ENCODE results near the gene ALDH3B2. TPM values are rescaled to one million over a fixed set of nuclear protein-coding genes. Genes with fewer than 3 reads are reported as not detected.
"Not testable (repeated sequence)": the region's sequence is repeated elsewhere in the genome, so short reads cannot be mapped to it uniquely, and the experiment has no call there.

ALDH3B2 gene
- total and polyA plus RNA-seq, 2 experiments from 2014 or later = 1.6 to 2.5 TPM

GRCh38 chr11:67623795-67624194, 50.6 kb downstream of the ALDH3B2 start:
- not testable (repeated sequence) for H3K4me2 ChIP-seq; H2AFZ ChIP-seq; H3K4me1 ChIP-seq (ENCODE audit: insufficient read depth); H3K27me3 ChIP-seq; H3K9me2 ChIP-seq (replicated peaks; ENCODE audit: insufficient read depth); H3K4me3 ChIP-seq; H4K20me1 ChIP-seq (ENCODE audit: insufficient read depth, poor library complexity, severe bottlenecking); H3K36me3 ChIP-seq (replicated peaks; ENCODE audit: insufficient read depth, low read depth); H3K9me3 ChIP-seq (ENCODE audit: low read depth); H3K27ac ChIP-seq; DNase-seq (ENCODE audit: low spot score); H3K79me2 ChIP-seq
- WGBS (ENCODE audit: low lambda C conversion rate, missing lambda C conversion rate) = 94% methylated on average over 1 of the region's 1 CpG

DNA sequence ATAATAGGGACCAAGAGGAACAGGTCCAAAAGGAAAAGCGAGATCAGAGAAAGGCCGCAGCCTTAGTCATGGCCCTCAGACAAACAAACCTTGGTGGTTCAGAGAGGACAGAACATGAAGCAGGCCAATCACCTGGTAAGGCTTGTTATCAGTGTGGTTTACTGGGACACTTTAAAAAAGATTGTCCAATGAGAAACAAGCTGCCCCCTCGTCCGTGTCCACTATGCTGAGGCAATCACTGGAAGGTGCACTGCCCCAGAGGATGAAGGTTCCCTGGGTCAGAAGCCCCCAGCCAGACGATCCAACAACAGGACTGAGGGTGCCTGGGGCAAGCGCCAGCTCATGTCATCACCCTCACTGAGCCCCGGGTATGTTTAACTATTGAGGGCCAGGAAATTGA, 51.5 kb downstream of the ALDH3B2 start:
- WGBS (ENCODE audit: low lambda C conversion rate, missing lambda C conversion rate) = 59% methylated on average over 7 of the region's 7 CpGs
- not testable (repeated sequence) for H3K79me2 ChIP-seq; H2AFZ ChIP-seq; H4K20me1 ChIP-seq (ENCODE audit: insufficient read depth, poor library complexity, severe bottlenecking); H3K4me2 ChIP-seq; H3K9me2 ChIP-seq (replicated peaks; ENCODE audit: insufficient read depth); H3K27ac ChIP-seq; H3K9me3 ChIP-seq (ENCODE audit: low read depth); H3K27me3 ChIP-seq; H3K36me3 ChIP-seq (replicated peaks; ENCODE audit: insufficient read depth, low read depth); H3K4me3 ChIP-seq; DNase-seq (ENCODE audit: low spot score); H3K4me1 ChIP-seq (ENCODE audit: insufficient read depth)

DNA sequence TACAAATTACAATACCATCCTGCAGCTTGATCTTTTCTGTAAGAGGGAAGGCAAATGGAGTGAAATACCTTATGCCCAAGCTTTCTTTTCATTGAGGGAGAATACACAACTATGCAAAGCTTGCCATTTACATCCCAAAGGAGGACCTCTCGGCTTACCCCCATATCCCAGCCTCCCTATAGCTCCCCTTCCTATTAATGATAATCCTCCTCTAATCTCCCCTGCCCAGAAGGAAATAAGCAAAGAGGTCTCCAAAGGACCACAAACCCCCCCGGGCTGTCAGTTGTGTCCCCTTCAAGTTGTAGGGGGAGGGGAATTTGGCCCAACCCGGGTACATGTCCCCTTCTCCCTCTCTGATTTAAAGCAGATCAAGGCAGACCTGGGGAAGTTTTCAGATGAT, 52.5 kb downstream of the ALDH3B2 start:
- H3K36me3 ChIP-seq (replicated peaks; ENCODE audit: insufficient read depth, low read depth); H3K27me3 ChIP-seq; H3K4me3 ChIP-seq; H3K9me2 ChIP-seq (replicated peaks; ENCODE audit: insufficient read depth); H4K20me1 ChIP-seq (ENCODE audit: insufficient read depth, poor library complexity, severe bottlenecking); H3K79me2 ChIP-seq; H3K27ac ChIP-seq; H3K9me3 ChIP-seq (ENCODE audit: low read depth); H3K4me1 ChIP-seq (ENCODE audit: insufficient read depth); H2AFZ ChIP-seq; DNase-seq (ENCODE audit: low spot score): not testable (repeated sequence)
- WGBS (ENCODE audit: low lambda C conversion rate, missing lambda C conversion rate) = 27% methylated on average over 3 of the region's 3 CpGs
- H3K4me2 ChIP-seq = peak overlapping the region; percentile 90

DNA sequence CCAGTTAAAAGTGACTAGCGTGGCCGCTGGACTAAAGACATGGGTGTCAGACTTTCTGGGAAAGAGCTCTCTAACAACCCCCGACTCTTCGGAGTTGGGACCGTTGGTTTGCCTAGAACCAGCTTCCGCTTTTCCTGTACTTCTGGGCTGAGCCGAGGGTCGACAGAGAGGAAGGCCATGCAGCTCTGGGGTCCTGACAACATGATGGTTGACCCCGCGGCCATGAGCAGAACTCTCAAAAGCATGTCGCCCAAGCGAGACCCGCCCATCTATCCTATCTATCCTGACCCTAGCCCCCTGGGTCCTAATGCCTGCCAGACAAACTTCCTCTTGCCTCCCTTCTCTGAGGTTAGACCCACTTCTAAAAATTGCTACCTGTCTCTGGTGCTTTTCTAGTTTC, 53.8 kb downstream of the ALDH3B2 start:
- Histone ChIP-seq H3K4me2 (peak overlapping the region; percentile 90), H2AFZ (peak overlapping the region; percentile 69), H3K4me3 (peak overlapping the region; percentile 64), H3K27ac (peak overlapping the region; percentile 53)
- 2% methylated on average over 13 of the region's 13 CpGs for WGBS (ENCODE audit: low lambda C conversion rate, missing lambda C conversion rate)
- H3K36me3 ChIP-seq (replicated peaks; ENCODE audit: insufficient read depth, low read depth); H3K9me3 ChIP-seq (ENCODE audit: low read depth); H3K9me2 ChIP-seq (replicated peaks; ENCODE audit: insufficient read depth); H3K27me3 ChIP-seq; H3K4me1 ChIP-seq (ENCODE audit: insufficient read depth); H4K20me1 ChIP-seq (ENCODE audit: insufficient read depth, poor library complexity, severe bottlenecking); H3K79me2 ChIP-seq: not testable (repeated sequence)
- peak; percentile 76 for DNase-seq (ENCODE audit: low spot score)

- Histone ChIP-seq H3K4me3 (peak overlapping the region; percentile 64), H3K27ac (peak overlapping the region; percentile 53), H2AFZ (peak overlapping the region; percentile 69), H3K4me2 (peak overlapping the region; percentile 90)
- H3K36me3 ChIP-seq (replicated peaks; ENCODE audit: insufficient read depth, low read depth); H3K27me3 ChIP-seq; H4K20me1 ChIP-seq (ENCODE audit: insufficient read depth, poor library complexity, severe bottlenecking); H3K9me2 ChIP-seq (replicated peaks; ENCODE audit: insufficient read depth); H3K4me1 ChIP-seq (ENCODE audit: insufficient read depth); H3K9me3 ChIP-seq (ENCODE audit: low read depth); H3K79me2 ChIP-seq: not testable (repeated sequence)
- peak; percentile 12 for DNase-seq (ENCODE audit: low spot score)
- 8% methylated on average over 33 of the region's 33 CpGs for WGBS (ENCODE audit: low lambda C conversion rate, missing lambda C conversion rate)
Measured at GRCh38 chr11:67619683-67620618, 54.5 kb downstream of the ALDH3B2 start.

- H3K36me3 ChIP-seq (replicated peaks; ENCODE audit: insufficient read depth, low read depth); H3K9me2 ChIP-seq (replicated peaks; ENCODE audit: insufficient read depth); H3K9me3 ChIP-seq (ENCODE audit: low read depth); H3K4me1 ChIP-seq (ENCODE audit: insufficient read depth); H3K4me3 ChIP-seq; H3K27ac ChIP-seq; DNase-seq (ENCODE audit: low spot score); H2AFZ ChIP-seq; H3K27me3 ChIP-seq; H4K20me1 ChIP-seq (ENCODE audit: insufficient read depth, poor library complexity, severe bottlenecking); H3K79me2 ChIP-seq: not testable (repeated sequence)
- peak overlapping the region; percentile 90 for H3K4me2 ChIP-seq
- WGBS (ENCODE audit: low lambda C conversion rate, missing lambda C conversion rate) = 98% methylated on average over 25 of the region's 40 CpGs
Measured at GRCh38 chr11:67618901-67619659, 55.3 kb downstream of the ALDH3B2 start.
